ENCODE results near the gene TMEM181. TPM values are rescaled to one million over a fixed set of nuclear protein-coding genes. Genes with fewer than 3 reads are reported as not detected.

Gene TMEM181
- total RNA-seq, 4 donors from 2014 or later = 21.6 to 31.6 (median 26.0) TPM

DNA sequence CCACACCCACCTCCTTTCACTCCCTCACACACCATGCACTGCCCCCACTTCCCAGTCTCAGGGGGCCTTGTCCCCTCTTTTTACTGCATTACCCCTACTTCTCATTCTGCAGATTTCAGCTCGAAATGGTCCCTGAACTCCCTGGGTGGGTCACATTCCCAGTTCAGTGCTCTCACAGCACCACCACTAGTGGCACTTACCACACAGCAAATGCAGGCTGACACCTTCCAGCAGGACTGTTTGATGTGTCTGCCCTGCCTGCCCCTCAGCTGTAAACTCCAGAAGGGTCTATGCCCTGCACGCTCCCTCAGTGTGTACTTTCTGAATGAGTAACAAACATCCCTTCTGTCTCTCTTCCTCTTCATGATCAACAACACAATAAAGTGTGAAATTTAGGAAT is 80.6 kb downstream of the TMEM181 start:
- 78% methylated on average over 2 of the region's 2 CpGs for WGBS
- intact Hi-C loops (cut with DNase I) = no loop called here

DNA sequence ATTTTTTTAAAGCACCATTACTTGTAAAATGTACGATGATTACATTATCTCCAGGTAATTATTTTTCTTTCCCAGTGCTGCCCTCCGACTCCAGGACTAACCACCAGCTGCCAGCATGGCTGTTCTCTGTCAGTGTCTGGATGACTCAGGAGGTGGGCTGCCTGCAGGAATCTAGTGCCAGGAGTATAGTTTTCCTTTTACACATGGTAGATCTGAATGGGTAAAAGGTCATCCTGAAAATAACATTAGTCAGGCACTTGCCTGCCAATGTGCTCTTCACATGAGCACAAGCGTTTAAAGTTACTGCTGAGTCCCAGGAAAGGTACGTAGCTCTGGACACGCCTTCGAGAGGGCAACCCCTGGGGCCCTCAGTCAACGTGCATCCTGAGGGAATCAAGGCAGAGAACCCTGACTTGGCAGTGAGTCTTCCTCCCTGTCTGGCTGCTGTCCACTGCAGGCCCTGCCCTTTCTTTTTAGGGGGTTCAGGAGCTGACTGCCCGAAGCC is 82.3 kb downstream of the TMEM181 start:
- Histone ChIP-seq H3K36me3 (peaks cover 0 to 23% (median 8%) of the 10 kb centered on the region in 4 donors), H3K27me3 (no peaks in the 10 kb centered on the region), H3K4me3 (peak overlapping the region; percentile 75 to 95 (median 88)), H3K4me1 (peaks cover 34 to 67% (median 59%) of the 10 kb centered on the region in 4 donors), H3K27ac (replicated peaks in 1 of 4) (peak overlapping the region; percentile 94 to 99 (median 97)), H3K9me3 (no peaks in the 10 kb centered on the region)
- 63% methylated on average over 4 of the region's 8 CpGs for WGBS
- peak; percentile 57 to 62 for TF ChIP-seq POLR2AphosphoS5 (IDR thresholded peaks at IDR 0.05)
- TF ChIP-seq, protein P1, sequence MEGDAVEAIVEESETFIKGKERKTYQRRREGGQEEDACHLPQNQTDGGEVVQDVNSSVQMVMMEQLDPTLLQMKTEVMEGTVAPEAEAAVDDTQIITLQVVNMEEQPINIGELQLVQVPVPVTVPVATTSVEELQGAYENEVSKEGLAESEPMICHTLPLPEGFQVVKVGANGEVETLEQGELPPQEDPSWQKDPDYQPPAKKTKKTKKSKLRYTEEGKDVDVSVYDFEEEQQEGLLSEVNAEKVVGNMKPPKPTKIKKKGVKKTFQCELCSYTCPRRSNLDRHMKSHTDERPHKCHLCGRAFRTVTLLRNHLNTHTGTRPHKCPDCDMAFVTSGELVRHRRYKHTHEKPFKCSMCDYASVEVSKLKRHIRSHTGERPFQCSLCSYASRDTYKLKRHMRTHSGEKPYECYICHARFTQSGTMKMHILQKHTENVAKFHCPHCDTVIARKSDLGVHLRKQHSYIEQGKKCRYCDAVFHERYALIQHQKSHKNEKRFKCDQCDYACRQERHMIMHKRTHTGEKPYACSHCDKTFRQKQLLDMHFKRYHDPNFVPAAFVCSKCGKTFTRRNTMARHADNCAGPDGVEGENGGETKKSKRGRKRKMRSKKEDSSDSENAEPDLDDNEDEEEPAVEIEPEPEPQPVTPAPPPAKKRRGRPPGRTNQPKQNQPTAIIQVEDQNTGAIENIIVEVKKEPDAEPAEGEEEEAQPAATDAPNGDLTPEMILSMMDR (IDR thresholded peaks at IDR 0.05) = no peak
- intact Hi-C loops (cut with DNase I) = no loop called here
- peak; percentile 91 for DNase-seq (ENCODE audit: extremely low spot score)

More for the DNA sequence above, 80.6 kb downstream of the TMEM181 start:
- Histone ChIP-seq H3K36me3 (peaks cover 4 to 39% (median 24%) of the 10 kb centered on the region in 4 donors), H3K4me3 (no peak overlapping the region), H3K27ac (replicated peaks in 1 of 4) (no peak overlapping the region), H3K27me3 (no peaks in the 10 kb centered on the region), H3K9me3 (no peaks in the 10 kb centered on the region), H3K4me1 (peaks cover 34 to 63% (median 56%) of the 10 kb centered on the region in 4 donors)
- no peak for TF ChIP-seq POLR2AphosphoS5 (IDR thresholded peaks at IDR 0.05)
- TF ChIP-seq POLR2A (IDR thresholded peaks at IDR 0.05; ENCODE audit: low read depth) = no peak
- TF ChIP-seq, protein P1 (IDR thresholded peaks at IDR 0.05) = no peak
- no peak for TF ChIP-seq EP300 (IDR thresholded peaks at IDR 0.05)
- DNase-seq (ENCODE audit: extremely low spot score) = no peak

DNA sequence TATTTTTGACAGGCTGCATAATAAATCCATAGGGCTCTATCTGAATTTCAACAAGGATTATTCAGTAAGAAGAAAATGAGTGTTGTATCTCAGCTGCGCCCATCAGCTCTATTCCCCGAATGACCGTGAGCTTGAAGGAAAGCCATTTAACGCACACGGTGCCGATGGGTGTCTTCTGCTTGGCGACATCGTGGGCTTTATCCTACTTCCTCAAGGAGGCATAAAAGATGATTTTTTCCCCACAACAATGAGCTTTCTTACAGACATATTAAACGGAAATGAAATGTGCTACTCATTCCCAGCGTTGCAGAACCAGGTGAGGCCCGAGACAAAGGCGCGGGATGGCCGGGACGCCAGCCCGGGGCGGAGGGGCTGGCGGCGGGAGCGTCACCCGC is 83.9 kb downstream of the TMEM181 start:
- peaks cover 37 to 73% (median 56%) of the 10 kb centered on the region in 4 donors for H3K4me1 ChIP-seq
- DNase-seq (ENCODE audit: extremely low spot score) = peak; percentile 81
- intact Hi-C loops (cut with DNase I) = no loop called here

DNA sequence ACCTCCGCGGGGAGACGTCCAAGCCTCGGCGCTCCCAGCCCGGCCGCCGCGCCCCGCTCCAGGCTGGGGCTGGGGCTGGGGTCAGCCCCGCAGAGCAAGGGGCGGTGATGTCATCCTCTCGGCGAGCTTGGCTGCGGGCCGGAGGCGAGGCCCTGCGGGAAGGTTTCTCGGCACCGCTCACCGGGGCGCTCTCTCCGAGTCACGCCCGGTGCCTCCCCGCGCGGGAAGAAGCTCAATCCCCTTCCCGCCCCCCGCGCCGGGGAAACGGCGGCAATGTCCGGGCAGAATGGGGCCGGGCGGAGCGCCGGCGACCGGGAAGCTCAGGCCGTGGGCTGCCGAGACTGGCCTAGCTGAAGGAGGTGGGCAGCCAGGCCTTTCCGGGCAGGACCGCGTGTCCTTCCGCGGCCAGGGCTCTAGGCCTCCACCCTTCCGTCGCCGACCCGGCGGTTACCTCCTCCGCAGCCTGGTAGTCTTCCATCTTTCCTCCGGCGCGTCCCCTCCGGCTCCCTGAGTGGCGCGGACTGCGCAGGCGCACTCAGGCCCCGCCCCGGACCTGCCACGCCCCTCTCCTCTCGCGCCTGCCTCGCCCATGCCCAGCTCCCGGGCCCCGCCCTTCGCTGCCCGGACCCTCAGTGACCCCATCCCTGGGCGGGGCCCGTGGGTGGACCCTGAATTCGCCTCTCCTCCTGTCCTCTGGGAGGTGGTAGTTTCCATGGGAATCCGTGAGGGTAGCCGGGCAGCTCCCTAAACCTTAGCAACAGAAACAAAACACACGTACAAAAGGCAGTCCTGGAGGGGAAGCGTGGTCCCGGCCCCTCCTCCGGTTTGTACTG is 84.6 kb downstream of the TMEM181 start, which contains the start of gene DYNLT1:
Gene DYNLT1 (minus strand): TSS at position 513 of the 833 bp plus-strand sequence. CDS start 35 bp downstream, at position 478.
- Histone ChIP-seq H3K4me3 (peak within 1 kb of the TSS; percentile 75 to 95 (median 88)), H3K27ac (replicated peaks in 1 of 4) (peak within 1 kb of the TSS; percentile 94 to 99 (median 97)), H3K9me3 (no peaks in the 10 kb centered on the region), H3K36me3 (peaks cover 0 to 13% (median 2%) of the 10 kb centered on the region in 4 donors), H3K27me3 (no peaks in the 10 kb centered on the region), H3K4me1 (peaks cover 42 to 72% (median 55%) of the 10 kb centered on the region in 4 donors)
- TF ChIP-seq POLR2AphosphoS5 (IDR thresholded peaks at IDR 0.05) (peak; percentile 99 to 100), POLR2A (IDR thresholded peaks at IDR 0.05; ENCODE audit: low read depth) (peak; percentile 98), EP300 (IDR thresholded peaks at IDR 0.05) (peak; percentile 77)
- TF ChIP-seq, protein P1 (IDR thresholded peaks at IDR 0.05) = peak in 1 of 3 experiments; percentile 3
- WGBS = 0% methylated on average over 12 of the region's 81 CpGs
- intact Hi-C loops (cut with DNase I) = no loop called here
- peak; percentile 98 for DNase-seq (ENCODE audit: extremely low spot score)

More for the DNA sequence above, 83.9 kb downstream of the TMEM181 start:
- Histone ChIP-seq H3K4me3 (peak overlapping the region; percentile 75 to 95 (median 88)), H3K9me3 (no peaks in the 10 kb centered on the region), H3K36me3 (peaks cover 0 to 17% (median 2%) of the 10 kb centered on the region in 4 donors), H3K27me3 (no peaks in the 10 kb centered on the region), H3K27ac (replicated peaks in 1 of 4) (peak overlapping the region; percentile 94 to 99 (median 97))
- TF ChIP-seq POLR2A (IDR thresholded peaks at IDR 0.05; ENCODE audit: low read depth) = no peak
- TF ChIP-seq POLR2AphosphoS5 (IDR thresholded peaks at IDR 0.05) = no peak
- TF ChIP-seq EP300 (IDR thresholded peaks at IDR 0.05) = no peak
- TF ChIP-seq, protein P1 (IDR thresholded peaks at IDR 0.05) = no peak
- WGBS = 3% methylated on average over 9 of the region's 21 CpGs

Measured in esophagus muscularis mucosa (tissue), 4 donors.